ENCODE data around the gene LENEP.

Gene LENEP

GRCh38 chr1:155010211-155010918 lies 17.0 kb downstream of the LENEP start:
- no peak for DNase-seq (ENCODE audit: low read depth in 2 of 2)

- DNase-seq (ENCODE audit: low read depth in 2 of 2), result no peak
Observed at GRCh38 chr1:155011004-155011416, 17.6 kb downstream of the LENEP start.

GRCh38 chr1:155011437-155012025 lies 18.1 kb downstream of the LENEP start:
- DNase-seq (ENCODE audit: low read depth in 2 of 2), result no peak

- no peak for DNase-seq (ENCODE audit: low read depth in 2 of 2)
Observed at GRCh38 chr1:155012026-155012546, 18.7 kb downstream of the LENEP start.

- no peak for DNase-seq (ENCODE audit: low read depth in 2 of 2)
Observed at GRCh38 chr1:155012776-155013602, 19.6 kb downstream of the LENEP start.

GRCh38 chr1:155013632-155014031 lies 20.2 kb downstream of the LENEP start:
- DNase-seq (ENCODE audit: low read depth in 2 of 2), result no peak

- DNase-seq (ENCODE audit: low read depth in 2 of 2), result no peak
Observed at GRCh38 chr1:155014709-155015508, 21.5 kb downstream of the LENEP start.

GRCh38 chr1:155015527-155016230 lies 22.3 kb downstream of the LENEP start:
- no peak for DNase-seq (ENCODE audit: low read depth in 2 of 2)

- DNase-seq (ENCODE audit: low read depth in 2 of 2), result no peak
Observed at GRCh38 chr1:155016231-155016831, 22.9 kb downstream of the LENEP start.

GRCh38 chr1:155017041-155017945 lies 23.9 kb downstream of the LENEP start:
- DNase-seq (ENCODE audit: low read depth in 2 of 2), result peak; percentile 81 to 83

GRCh38 chr1:155017946-155018316 lies 24.5 kb downstream of the LENEP start:
- no peak for DNase-seq (ENCODE audit: low read depth in 2 of 2)

GRCh38 chr1:155018617-155019348 lies 25.4 kb downstream of the LENEP start:
- DNase-seq (ENCODE audit: low read depth in 2 of 2), result no peak

- DNase-seq (ENCODE audit: low read depth in 2 of 2), result no peak
Observed at GRCh38 chr1:155019377-155020245, 26.2 kb downstream of the LENEP start.

- DNase-seq (ENCODE audit: low read depth in 2 of 2), result no peak
Observed at GRCh38 chr1:155022136-155022926, 28.9 kb downstream of the LENEP start.

- no peak for DNase-seq (ENCODE audit: low read depth in 2 of 2)
Observed at GRCh38 chr1:155022927-155023236, 29.5 kb downstream of the LENEP start.

GRCh38 chr1:155023627-155024026 lies 30.2 kb downstream of the LENEP start:
- no peak for DNase-seq (ENCODE audit: low read depth in 2 of 2)

GRCh38 chr1:155024315-155024714 lies 30.9 kb downstream of the LENEP start:
- no peak for DNase-seq (ENCODE audit: low read depth in 2 of 2)

Data from stimulated activated CD8-positive, alpha-beta memory T cell treated with anti-CD3 and anti-CD28 coated beads, Interleukin-2, amount 100 ng/mL, for 1 hour (primary cell).